ENCODE results near the gene EVI5L.

The EVI5L gene

GRCh38 chr19:7863971-7864689 lies 34.1 kb downstream of the EVI5L start:
- TF ChIP-seq CTCF (IDR thresholded peaks at IDR 0.05; ENCODE audit: insufficient read depth, low read length, missing control alignments), result no peak
- POLR2A ChIA-PET, result interaction anchor here (1.0 kb wide), 1 partner anchor 13 kb away, joined by 4 read pairs; no protein-coding TSS in a partner anchor
- H3K4me3 ChIP-seq (ENCODE audit: low read depth, low read length), result no peak overlapping the region
- CTCF ChIA-PET, result interaction anchor here (1.2 to 2.4 kb wide), 3 partner anchors 11 to 20 kb away, joined by 3 to 16 read pairs (median 3); no protein-coding TSS in a partner anchor
- no peak for DNase-seq (ENCODE audit: low read depth, low spot score)

GRCh38 chr19:7864690-7865074 lies 34.7 kb downstream of the EVI5L start:
- CTCF ChIA-PET, result interaction anchor here (1.2 to 2.4 kb wide), 4 partner anchors 11 to 39 kb away, joined by 3 to 16 read pairs (median 3); partner anchors contain the start of gene MAP2K7
- H3K4me3 ChIP-seq (ENCODE audit: low read depth, low read length), result no peak overlapping the region
- POLR2A ChIA-PET, result no interaction called here
- no peak for DNase-seq (ENCODE audit: low read depth, low spot score)
- no peak for TF ChIP-seq CTCF (IDR thresholded peaks at IDR 0.05; ENCODE audit: insufficient read depth, low read length, missing control alignments)

- no peak overlapping the region for H3K4me3 ChIP-seq (ENCODE audit: low read depth, low read length)
- POLR2A ChIA-PET, result no interaction called here
- DNase-seq (ENCODE audit: low read depth, low spot score), result no peak
- TF ChIP-seq CTCF (IDR thresholded peaks at IDR 0.05; ENCODE audit: insufficient read depth, low read length, missing control alignments), result no peak
- CTCF ChIA-PET, result interaction anchor here (1.2 to 2.4 kb wide), 5 partner anchors 8 to 38 kb away, joined by 3 to 16 read pairs (median 4); partner anchors contain the start of gene MAP2K7
Measured at GRCh38 chr19:7865262-7865911, 35.4 kb downstream of the EVI5L start.

- no peak overlapping the region for H3K4me3 ChIP-seq (ENCODE audit: low read depth, low read length)
- ChIA-PET CTCF (interaction anchor here (1.6 to 2.3 kb wide), 2 partner anchors 9 to 13 kb away, joined by 4 to 13 read pairs; no protein-coding TSS in a partner anchor), POLR2A (no interaction called here)
- no peak for TF ChIP-seq CTCF (IDR thresholded peaks at IDR 0.05; ENCODE audit: insufficient read depth, low read length, missing control alignments)
- no peak for DNase-seq (ENCODE audit: low read depth, low spot score)
Measured at GRCh38 chr19:7866399-7867091, 36.5 kb downstream of the EVI5L start.

- TF ChIP-seq CTCF (IDR thresholded peaks at IDR 0.05; ENCODE audit: insufficient read depth, low read length, missing control alignments), result no peak
- no peak for DNase-seq (ENCODE audit: low read depth, low spot score)
- POLR2A ChIA-PET, result no interaction called here
- H3K4me3 ChIP-seq (ENCODE audit: low read depth, low read length), result no peak overlapping the region
- CTCF ChIA-PET, result interaction anchor here (2.3 to 3.1 kb wide), 2 partner anchors 8 to 14 kb away, joined by 13 to 61 read pairs; no protein-coding TSS in a partner anchor
Measured at GRCh38 chr19:7867092-7867844, 37.2 kb downstream of the EVI5L start.

Data from AG04449 (cell line).